Liver (tissue), 3 donors: Measurements from ENCODE around the gene RALGPS1.

ENCODE experiments used
- GABPA ChIP-seq, 2 donors: IDR thresholded peaks in 1 of 2; conservative IDR thresholded peaks in 1 of 2; 2 replicates each; pipeline ENCODE4 v1.6.1; 2016; ENCODE audit warnings: antibody characterized with exemption in 2 of 2, mild to moderate bottlenecking in 1 of 2, moderate library complexity in 1 of 2
- JUND ChIP-seq, 2 donors: IDR thresholded peaks; 2 replicates each; pipeline ENCODE4 v1.6.1; 2016; ENCODE audit warnings: antibody characterized with exemption in 2 of 2
- RXRA ChIP-seq, 2 donors: IDR thresholded peaks; 2 replicates each; pipeline ENCODE4 v1.6.1; 2017 to 2018; ENCODE audit warnings: antibody characterized with exemption in 2 of 2, mild to moderate bottlenecking in 1 of 2
- TF ChIP-seq, protein P1 (sequence below): fragments of 150-350 bp; IDR thresholded peaks from 2 replicates; pipeline ENCODE4 v1.5.1; 2017; ENCODE audit warnings: improper control_type of control experiment, low read depth, low read length; ENCODE audit not compliant: missing input control
- TF ChIP-seq, protein P2 (sequence below): IDR thresholded peaks from 2 replicates; pipeline ENCODE4 v1.6.1; 2016; ENCODE audit warnings: antibody characterized with exemption
- TF ChIP-seq, protein P3 (sequence below): IDR thresholded peaks from 2 replicates; pipeline ENCODE4 v1.6.1; 2016; ENCODE audit warnings: antibody characterized with exemption
- donor health status: healthy.
- donor health status: healthy.

DNA sequence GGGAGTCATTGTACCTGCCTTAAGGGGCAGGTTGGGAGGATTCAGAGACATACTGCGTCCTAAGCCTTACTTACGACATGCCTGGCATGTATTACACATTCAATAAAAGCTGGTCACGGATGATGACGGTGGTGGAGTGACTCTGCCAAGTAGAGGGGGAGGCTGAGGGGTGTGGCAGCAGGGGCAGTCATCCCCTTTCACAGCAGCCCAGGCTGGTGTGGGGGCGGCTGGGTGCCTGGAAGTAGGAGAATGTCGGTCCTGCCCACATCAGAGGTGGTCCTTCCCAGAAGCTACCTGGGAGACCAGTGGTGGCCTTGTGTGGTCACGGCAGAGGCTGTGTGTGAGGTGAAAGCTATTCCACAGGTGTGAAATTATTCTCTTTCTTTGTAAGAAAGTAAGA, 45.2 kb upstream of the RALGPS1 start:
- TF ChIP-seq, protein P1, sequence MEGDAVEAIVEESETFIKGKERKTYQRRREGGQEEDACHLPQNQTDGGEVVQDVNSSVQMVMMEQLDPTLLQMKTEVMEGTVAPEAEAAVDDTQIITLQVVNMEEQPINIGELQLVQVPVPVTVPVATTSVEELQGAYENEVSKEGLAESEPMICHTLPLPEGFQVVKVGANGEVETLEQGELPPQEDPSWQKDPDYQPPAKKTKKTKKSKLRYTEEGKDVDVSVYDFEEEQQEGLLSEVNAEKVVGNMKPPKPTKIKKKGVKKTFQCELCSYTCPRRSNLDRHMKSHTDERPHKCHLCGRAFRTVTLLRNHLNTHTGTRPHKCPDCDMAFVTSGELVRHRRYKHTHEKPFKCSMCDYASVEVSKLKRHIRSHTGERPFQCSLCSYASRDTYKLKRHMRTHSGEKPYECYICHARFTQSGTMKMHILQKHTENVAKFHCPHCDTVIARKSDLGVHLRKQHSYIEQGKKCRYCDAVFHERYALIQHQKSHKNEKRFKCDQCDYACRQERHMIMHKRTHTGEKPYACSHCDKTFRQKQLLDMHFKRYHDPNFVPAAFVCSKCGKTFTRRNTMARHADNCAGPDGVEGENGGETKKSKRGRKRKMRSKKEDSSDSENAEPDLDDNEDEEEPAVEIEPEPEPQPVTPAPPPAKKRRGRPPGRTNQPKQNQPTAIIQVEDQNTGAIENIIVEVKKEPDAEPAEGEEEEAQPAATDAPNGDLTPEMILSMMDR = no peak
- TF ChIP-seq, protein P2, sequence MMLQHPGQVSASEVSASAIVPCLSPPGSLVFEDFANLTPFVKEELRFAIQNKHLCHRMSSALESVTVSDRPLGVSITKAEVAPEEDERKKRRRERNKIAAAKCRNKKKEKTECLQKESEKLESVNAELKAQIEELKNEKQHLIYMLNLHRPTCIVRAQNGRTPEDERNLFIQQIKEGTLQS = no peak
- no peak for TF ChIP-seq GABPA (IDR thresholded peaks at IDR 0.05 in 1 of 2, conservative IDR thresholded peaks at IDR 0.05 in 1 of 2)
- TF ChIP-seq, protein P3, sequence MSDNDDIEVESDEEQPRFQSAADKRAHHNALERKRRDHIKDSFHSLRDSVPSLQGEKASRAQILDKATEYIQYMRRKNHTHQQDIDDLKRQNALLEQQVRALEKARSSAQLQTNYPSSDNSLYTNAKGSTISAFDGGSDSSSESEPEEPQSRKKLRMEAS = no peak
- TF ChIP-seq JUND (IDR thresholded peaks at IDR 0.05) = no peak
- no peak for TF ChIP-seq RXRA (IDR thresholded peaks at IDR 0.05)
